HG02973 (cell line): ENCODE measurements around the gene PTGDS.

Experiments used
- ATAC-seq: cut with Tn5 transposase; IDR thresholded peaks from one replicate; pipeline ENCODE4 v1.9.1; 2021; ENCODE audit warnings: moderate library complexity; ENCODE audit not compliant: unreplicated experiment

PTGDS gene

GRCh38 chr9:137007108-137007815, 30.0 kb downstream of the PTGDS start:
- ATAC-seq, result no peak

DNA sequence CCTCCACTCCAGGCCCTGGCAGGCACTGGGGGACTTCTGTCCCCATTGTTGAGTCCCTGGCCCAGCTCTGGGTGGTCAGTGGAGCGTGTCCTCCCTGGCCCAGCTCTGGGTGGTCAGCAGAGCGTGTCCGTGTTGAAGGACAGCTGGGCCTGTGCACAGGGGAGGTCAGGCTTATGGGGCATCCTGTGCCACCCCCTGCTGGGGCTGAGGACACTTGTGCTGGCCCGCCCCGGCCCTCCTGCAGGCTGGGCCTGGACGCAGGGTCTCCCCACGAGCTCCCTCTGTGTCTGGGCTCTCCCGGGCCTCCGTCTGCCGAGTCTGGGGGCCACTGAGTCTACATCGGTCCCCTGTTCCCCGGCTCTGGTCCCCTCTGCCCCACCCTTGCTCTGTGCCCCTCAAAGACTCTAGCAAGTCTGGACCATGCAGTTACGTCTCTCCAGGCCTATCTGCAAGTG, 30.5 kb downstream of the PTGDS start:
- no peak for ATAC-seq

DNA sequence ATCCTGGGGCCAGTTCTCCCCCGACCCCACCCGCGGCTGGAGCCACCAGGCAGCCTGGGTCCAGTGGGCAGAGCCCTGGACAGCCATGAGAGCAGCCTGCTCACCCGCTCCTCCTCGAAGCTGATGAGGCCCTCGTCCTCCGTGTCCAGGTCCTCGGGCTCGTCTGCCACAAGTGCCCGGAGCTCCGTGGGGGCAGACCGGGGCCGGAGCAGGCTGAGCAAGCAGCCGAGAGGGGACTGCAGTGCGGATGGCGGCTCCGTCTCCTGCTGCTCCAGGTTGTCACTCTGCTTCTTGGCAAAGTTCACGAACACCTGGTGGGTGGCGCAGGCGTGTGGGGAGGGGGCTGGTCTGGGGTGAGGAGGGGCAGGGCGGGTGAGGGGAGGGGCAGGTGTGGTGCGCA, 31.0 kb downstream of the PTGDS start:
- no peak for ATAC-seq

GRCh38 chr9:137009217-137009616, 31.9 kb downstream of the PTGDS start:
- no peak for ATAC-seq

GRCh38 chr9:137009938-137010732, 32.8 kb downstream of the PTGDS start:
- ATAC-seq, result no peak

DNA sequence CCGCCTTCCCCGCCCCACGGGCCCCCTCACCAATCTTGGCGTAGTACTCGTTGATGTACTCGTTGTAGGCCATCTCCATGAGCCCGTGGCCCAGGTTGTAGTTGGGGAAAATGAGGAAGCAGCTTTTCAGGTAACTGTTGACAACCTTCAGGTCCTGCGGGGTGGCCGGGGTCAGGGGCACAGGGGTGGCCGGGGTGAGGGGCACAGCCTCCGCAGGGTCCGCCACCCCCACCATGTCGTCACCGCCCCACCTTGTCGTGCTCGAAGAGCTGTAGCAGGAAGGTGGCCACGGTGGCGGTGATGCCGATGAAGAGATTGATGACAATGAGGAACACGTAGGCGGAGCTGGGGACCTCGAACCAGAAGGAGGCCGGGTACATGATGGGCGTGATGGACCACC, 33.9 kb downstream of the PTGDS start:
- no peak for ATAC-seq

DNA sequence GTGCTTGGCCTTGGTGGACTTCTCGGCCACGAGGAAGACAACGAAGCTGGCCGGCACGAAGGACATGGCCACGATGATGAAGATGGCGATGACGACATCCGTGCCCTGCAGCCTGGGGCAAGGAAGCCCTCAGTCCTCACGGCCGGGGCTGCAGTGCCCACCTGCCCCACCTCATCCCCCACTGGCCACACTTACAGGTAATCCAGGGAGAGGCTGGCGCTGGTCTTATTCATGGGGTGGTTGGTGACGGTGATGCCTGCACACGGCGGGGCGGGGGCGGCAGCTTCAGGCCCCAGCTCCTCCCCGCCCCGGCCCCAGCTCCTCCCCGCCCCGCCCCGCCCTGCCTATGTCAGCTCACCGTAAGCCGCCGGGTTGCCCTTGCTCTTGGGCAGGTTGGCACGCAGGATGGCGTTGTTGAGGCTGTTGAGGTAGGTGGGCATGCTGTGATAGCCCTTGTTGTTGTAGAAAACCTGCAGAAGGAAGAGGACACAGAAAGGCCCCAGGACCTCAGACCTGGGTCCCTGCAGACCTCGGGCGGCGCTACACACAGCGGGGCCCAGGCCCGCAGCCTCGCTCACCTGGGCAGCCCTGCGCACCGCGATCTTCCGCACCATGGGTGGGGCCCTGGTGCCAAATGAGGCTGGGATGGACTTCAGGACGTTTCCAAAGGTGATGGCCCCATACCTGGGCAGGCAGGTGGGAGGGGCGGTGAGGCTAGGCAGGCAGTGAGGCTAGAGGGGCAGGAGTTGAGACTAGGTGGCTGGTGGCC, 34.8 kb downstream of the PTGDS start:
- ATAC-seq, result no peak

GRCh38 chr9:137012694-137013570, 35.6 kb downstream of the PTGDS start:
- ATAC-seq, result no peak

GRCh38 chr9:137013571-137013940, 36.3 kb downstream of the PTGDS start:
- ATAC-seq, result no peak

GRCh38 chr9:137014166-137014565, 36.9 kb downstream of the PTGDS start:
- ATAC-seq, result no peak

GRCh38 chr9:137014776-137015539, 37.7 kb downstream of the PTGDS start:
- no peak for ATAC-seq

GRCh38 chr9:137015540-137015930, 38.2 kb downstream of the PTGDS start:
- no peak for ATAC-seq

DNA sequence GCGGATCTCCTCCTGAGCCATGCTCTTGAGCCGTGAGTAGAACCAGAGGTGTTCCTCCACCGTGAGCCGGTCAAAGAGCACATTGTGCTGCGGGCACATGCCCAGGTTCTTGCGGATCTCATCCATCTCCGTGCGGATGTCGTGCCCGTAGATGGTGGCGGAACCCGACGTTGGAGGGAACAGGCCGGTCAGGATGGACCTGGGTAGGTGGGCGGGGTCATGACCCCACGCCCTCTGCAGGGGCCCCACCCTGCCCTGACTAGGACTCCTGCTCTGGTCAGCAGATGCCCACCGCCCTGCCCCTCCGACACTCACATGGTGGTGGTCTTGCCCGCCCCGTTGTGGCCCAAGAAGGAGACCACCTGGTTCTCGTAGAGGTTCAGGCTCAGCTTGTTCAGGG, 38.7 kb downstream of the PTGDS start:
- no peak for ATAC-seq

GRCh38 chr9:137016436-137016835, 39.1 kb downstream of the PTGDS start:
- ATAC-seq, result no peak

- no peak for ATAC-seq
These were observed 39.8 kb downstream of the PTGDS start for GRCh38 chr9:137017071-137017470.

DNA sequence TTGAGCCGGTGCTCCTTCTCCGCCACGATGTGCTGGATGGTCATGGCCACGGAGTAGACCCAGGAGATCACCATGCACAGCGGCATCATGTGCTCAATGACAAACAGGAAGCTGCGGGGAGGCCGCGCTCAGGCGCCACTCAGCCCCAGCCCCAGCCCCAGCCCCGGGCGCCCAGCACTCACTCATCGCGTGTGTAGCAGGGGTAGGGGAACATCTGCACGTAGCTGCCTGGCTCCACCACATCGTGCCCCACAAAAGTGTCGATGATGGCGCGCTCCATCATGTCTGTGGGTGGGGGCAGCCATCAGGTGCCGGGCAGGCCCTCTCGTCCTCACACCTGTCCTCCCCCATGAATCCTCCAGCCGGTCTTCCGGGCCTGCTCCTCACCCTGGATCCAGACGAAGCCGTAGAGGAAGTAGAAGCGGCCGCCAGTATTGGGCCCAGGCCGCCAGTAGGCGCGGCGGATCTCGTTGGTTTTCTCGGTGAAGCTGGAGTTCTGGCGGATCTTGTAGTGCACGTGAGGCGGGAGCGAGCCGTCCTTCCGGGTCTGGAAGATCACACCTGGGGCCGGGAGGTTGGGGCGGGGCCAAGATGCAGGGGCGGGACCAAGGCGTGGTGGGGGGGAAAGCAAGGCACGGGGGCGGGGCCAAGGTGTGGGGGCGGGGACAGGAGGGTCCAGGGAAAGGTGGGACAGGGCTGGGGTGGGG, 40.6 kb downstream of the PTGDS start:
- ATAC-seq, result no peak

DNA sequence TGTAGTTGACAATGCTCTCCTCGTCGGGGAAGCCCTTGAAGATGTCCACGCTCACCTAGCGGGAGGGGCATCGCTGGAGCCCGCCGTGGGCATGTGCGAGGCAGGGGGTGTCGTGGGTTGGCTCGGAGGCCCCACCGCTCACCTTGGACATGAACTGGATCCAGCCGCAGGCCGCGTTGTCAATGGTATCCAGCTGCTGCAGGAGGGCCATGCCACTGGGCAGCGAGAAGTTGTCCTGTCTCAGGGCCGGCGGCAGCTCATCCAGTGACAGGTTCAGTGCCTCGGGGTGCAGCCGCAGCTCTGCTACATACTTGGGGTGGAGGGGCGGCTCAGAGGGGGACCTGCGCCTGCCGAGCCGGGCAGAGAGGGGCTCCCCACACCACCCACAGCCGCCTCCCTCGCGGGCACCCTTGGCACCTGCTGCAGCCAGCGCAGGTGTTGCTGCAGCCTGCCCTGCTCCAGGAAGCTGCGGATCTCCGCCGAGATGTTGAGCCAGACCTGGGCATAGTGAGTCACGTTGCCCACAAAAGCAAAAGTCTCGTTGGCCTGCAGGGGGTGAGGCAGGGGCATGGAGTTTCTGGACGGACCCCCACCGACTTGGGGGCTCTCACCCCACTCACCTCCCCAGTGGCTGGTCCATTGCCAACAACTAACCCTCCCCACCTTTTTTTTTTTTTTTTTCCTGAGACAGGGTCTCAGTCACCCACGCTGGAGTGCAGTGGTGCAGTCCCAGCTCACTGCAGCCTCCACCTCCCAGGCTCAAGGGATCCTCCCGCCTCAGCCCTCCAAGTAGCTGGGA, 41.7 kb downstream of the PTGDS start:
- no peak for ATAC-seq

- no peak for ATAC-seq
These were observed 42.8 kb downstream of the PTGDS start for GRCh38 chr9:137019891-137020683.
